ENCODE results near the gene CDK5. TPM values are rescaled to one million over a fixed set of nuclear protein-coding genes. Genes with fewer than 3 reads are reported as not detected.

The CDK5 gene
- total and polyA plus RNA-seq, 2 donors (not counting 1 experiment from before 2014, with no cell fraction given), result 15.1 to 27.7 TPM

- Histone ChIP-seq H3K4me3 (replicated peaks in 1 of 4; ENCODE audit: control extremely low read depth in 1 of 4, insufficient read depth in 1 of 4, low read depth in 3 of 4, low read length in 4 of 4) (peak overlapping the region; percentile 72 to 95 (median 94)), H3K9ac (ENCODE audit: insufficient read depth, low read length) (peak overlapping the region; percentile 87), H3K9me3 (ENCODE audit: control insufficient read depth, insufficient read depth, low read depth, low read length) (no peaks in the 10 kb centered on the region), H3K4me2 (ENCODE audit: extremely low read depth, insufficient read depth, low read length) (peak overlapping the region; percentile 86), H3K4me1 (ENCODE audit: control insufficient read depth, extremely low read depth, insufficient read depth, low read length) (peaks cover 24% of the 10 kb centered on the region), H3K27ac (ENCODE audit: insufficient read depth, low read length) (peak overlapping the region; percentile 91), H2AFZ (ENCODE audit: low read length) (no peak overlapping the region), H4K20me1 (ENCODE audit: control insufficient read depth, extremely low read depth, insufficient read depth, low read length) (no peaks in the 10 kb centered on the region), H3K36me3 (ENCODE audit: control insufficient read depth, insufficient read depth, low read length) (peaks cover 27% of the 10 kb centered on the region), H3K79me2 (ENCODE audit: control insufficient read depth, insufficient read depth, low read length) (peaks cover 28% of the 10 kb centered on the region), H3K27me3 (ENCODE audit: control insufficient read depth, insufficient read depth, low read length) (no peaks in the 10 kb centered on the region)
- DNase-seq (ENCODE audit: low read depth in 2 of 2), result no peak
- TF ChIP-seq, protein P1, sequence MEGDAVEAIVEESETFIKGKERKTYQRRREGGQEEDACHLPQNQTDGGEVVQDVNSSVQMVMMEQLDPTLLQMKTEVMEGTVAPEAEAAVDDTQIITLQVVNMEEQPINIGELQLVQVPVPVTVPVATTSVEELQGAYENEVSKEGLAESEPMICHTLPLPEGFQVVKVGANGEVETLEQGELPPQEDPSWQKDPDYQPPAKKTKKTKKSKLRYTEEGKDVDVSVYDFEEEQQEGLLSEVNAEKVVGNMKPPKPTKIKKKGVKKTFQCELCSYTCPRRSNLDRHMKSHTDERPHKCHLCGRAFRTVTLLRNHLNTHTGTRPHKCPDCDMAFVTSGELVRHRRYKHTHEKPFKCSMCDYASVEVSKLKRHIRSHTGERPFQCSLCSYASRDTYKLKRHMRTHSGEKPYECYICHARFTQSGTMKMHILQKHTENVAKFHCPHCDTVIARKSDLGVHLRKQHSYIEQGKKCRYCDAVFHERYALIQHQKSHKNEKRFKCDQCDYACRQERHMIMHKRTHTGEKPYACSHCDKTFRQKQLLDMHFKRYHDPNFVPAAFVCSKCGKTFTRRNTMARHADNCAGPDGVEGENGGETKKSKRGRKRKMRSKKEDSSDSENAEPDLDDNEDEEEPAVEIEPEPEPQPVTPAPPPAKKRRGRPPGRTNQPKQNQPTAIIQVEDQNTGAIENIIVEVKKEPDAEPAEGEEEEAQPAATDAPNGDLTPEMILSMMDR (conservative IDR thresholded peaks at IDR 0.05 in 1 of 2, IDR thresholded peaks at IDR 0.05 in 1 of 2; ENCODE audit: low read depth in 1 of 2, low read length in 2 of 2), result no peak
- no peak for TF ChIP-seq EZH2 (IDR thresholded peaks at IDR 0.05; ENCODE audit: low read length, missing control alignments)
Measured at GRCh38 chr7:151079199-151079910, 21.7 kb upstream of the CDK5 start.

GRCh38 chr7:151078233-151079040 lies 20.7 kb upstream of the CDK5 start:
- Histone ChIP-seq H3K9me3 (ENCODE audit: control insufficient read depth, insufficient read depth, low read depth, low read length) (no peaks in the 10 kb centered on the region), H3K79me2 (ENCODE audit: control insufficient read depth, insufficient read depth, low read length) (peaks cover 28% of the 10 kb centered on the region), H3K4me3 (replicated peaks in 1 of 4; ENCODE audit: control extremely low read depth in 1 of 4, insufficient read depth in 1 of 4, low read depth in 3 of 4, low read length in 4 of 4) (peak overlapping the region in 1 of 4 experiments; percentile 94), H2AFZ (ENCODE audit: low read length) (no peak overlapping the region), H4K20me1 (ENCODE audit: control insufficient read depth, extremely low read depth, insufficient read depth, low read length) (no peaks in the 10 kb centered on the region), H3K27me3 (ENCODE audit: control insufficient read depth, insufficient read depth, low read length) (no peaks in the 10 kb centered on the region), H3K9ac (ENCODE audit: insufficient read depth, low read length) (no peak overlapping the region), H3K36me3 (ENCODE audit: control insufficient read depth, insufficient read depth, low read length) (peaks cover 28% of the 10 kb centered on the region), H3K27ac (ENCODE audit: insufficient read depth, low read length) (no peak overlapping the region), H3K4me2 (ENCODE audit: extremely low read depth, insufficient read depth, low read length) (peak overlapping the region; percentile 35), H3K4me1 (ENCODE audit: control insufficient read depth, extremely low read depth, insufficient read depth, low read length) (peaks cover 24% of the 10 kb centered on the region)
- TF ChIP-seq EZH2 (IDR thresholded peaks at IDR 0.05; ENCODE audit: low read length, missing control alignments), result no peak
- TF ChIP-seq, protein P1 (conservative IDR thresholded peaks at IDR 0.05 in 1 of 2, IDR thresholded peaks at IDR 0.05 in 1 of 2; ENCODE audit: low read depth in 1 of 2, low read length in 2 of 2), result no peak
- no peak for DNase-seq (ENCODE audit: low read depth in 2 of 2)

DNA sequence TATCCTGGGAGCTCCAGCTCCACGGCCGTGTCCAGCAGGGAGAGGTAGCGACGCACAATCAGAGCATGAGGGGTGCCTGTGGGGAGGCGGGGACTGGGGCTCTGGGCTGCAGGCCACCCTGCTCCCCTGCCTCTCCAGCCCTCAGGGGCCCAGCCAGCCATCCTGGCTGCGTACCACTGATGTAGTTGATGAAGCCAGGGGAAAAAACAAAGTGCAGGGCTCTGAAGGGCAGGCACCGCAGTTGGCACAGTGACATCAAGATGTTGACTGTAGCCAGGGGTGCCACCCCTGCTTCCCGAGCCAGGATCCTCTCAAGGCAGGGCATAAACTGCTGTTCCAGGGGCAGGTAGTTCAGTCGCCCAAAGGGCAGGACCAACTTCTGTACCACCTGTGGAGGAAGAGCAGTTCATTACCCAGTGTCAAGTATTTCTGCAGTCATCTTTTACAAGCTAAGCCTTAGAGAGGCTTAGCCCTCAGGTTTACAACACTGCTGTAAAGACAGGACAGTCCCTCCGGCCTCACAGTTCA lies 20.1 kb upstream of the CDK5 start:
- no peaks in the 10 kb centered on the region for H3K27me3 ChIP-seq (ENCODE audit: control insufficient read depth, insufficient read depth, low read length)
- H3K9me3 ChIP-seq (ENCODE audit: control insufficient read depth, insufficient read depth, low read depth, low read length), result no peaks in the 10 kb centered on the region
- no peak overlapping the region for H3K4me2 ChIP-seq (ENCODE audit: extremely low read depth, insufficient read depth, low read length)
- H3K4me3 ChIP-seq (replicated peaks in 1 of 4; ENCODE audit: control extremely low read depth in 1 of 4, insufficient read depth in 1 of 4, low read depth in 3 of 4, low read length in 4 of 4), result no peak overlapping the region
- H3K27ac ChIP-seq (ENCODE audit: insufficient read depth, low read length), result no peak overlapping the region
- peaks cover 27% of the 10 kb centered on the region for H3K79me2 ChIP-seq (ENCODE audit: control insufficient read depth, insufficient read depth, low read length)
- TF ChIP-seq EZH2 (IDR thresholded peaks at IDR 0.05; ENCODE audit: low read length, missing control alignments), result no peak
- TF ChIP-seq, protein P1 (conservative IDR thresholded peaks at IDR 0.05 in 1 of 2, IDR thresholded peaks at IDR 0.05 in 1 of 2; ENCODE audit: low read depth in 1 of 2, low read length in 2 of 2), result no peak
- H4K20me1 ChIP-seq (ENCODE audit: control insufficient read depth, extremely low read depth, insufficient read depth, low read length), result no peaks in the 10 kb centered on the region
- H2AFZ ChIP-seq (ENCODE audit: low read length), result no peak overlapping the region
- peaks cover 28% of the 10 kb centered on the region for H3K36me3 ChIP-seq (ENCODE audit: control insufficient read depth, insufficient read depth, low read length)
- H3K9ac ChIP-seq (ENCODE audit: insufficient read depth, low read length), result no peak overlapping the region
- no peak for DNase-seq (ENCODE audit: low read depth in 2 of 2)
- peaks cover 24% of the 10 kb centered on the region for H3K4me1 ChIP-seq (ENCODE audit: control insufficient read depth, extremely low read depth, insufficient read depth, low read length)

Measured in fibroblast of lung (primary cell).